Measurements from ENCODE around the gene RPL37A.
A peak's percentile ranks its signal among the peaks of the same experiment; 100 is the strongest.

The RPL37A gene

GRCh38 chr2:216498379-216499352, at the start of gene RPL37A (continued):
- TF ChIP-seq PRDM6 (tag by site-specific recombination; IDR thresholded peaks at IDR 0.05), result no peak
- TF ChIP-seq ZNF629 (tag by site-specific recombination; IDR thresholded peaks at IDR 0.05), result peak; percentile 49; the same call in 1 of the 2 replicates
- no peak for TF ChIP-seq ZFP69B (tag by site-specific recombination; IDR thresholded peaks at IDR 0.05)
- no peak for TF ChIP-seq ZNF626 (tag by site-specific recombination; IDR thresholded peaks at IDR 0.05)
- TF ChIP-seq ZNF19 (tag by site-specific recombination; IDR thresholded peaks at IDR 0.05; ENCODE audit: low read depth), result no peak
- no peak for TF ChIP-seq ZNF133 (tag by site-specific recombination; IDR thresholded peaks at IDR 0.05)
- TF ChIP-seq ZNF132 (tag by site-specific recombination; IDR thresholded peaks at IDR 0.05; ENCODE audit: borderline replicate concordance), result no peak
- no peak for TF ChIP-seq ZNF792 (tag by site-specific recombination; IDR thresholded peaks at IDR 0.05)
- peak; percentile 97 for TF ChIP-seq ZBTB26 (tag by site-specific recombination; optimal IDR thresholded peaks at IDR 0.05)
- 0 out of 2 replicates have a peak, but pooled peaks have one; percentile 19 for TF ChIP-seq ZNF221 (tag by site-specific recombination; IDR thresholded peaks at IDR 0.05; ENCODE audit: borderline replicate concordance)
- TF ChIP-seq ZNF23 (tag by site-specific recombination; IDR thresholded peaks at IDR 0.05; ENCODE audit: borderline replicate concordance), result no peak
- TF ChIP-seq SALL2 (tag by site-specific recombination; IDR thresholded peaks at IDR 0.05; ENCODE audit: borderline replicate concordance), result no peak
- TF ChIP-seq KLF1 (tag by site-specific recombination; IDR thresholded peaks at IDR 0.05), result peak; percentile 55
- no peak; the same call in 1 of the 2 replicates for TF ChIP-seq PRDM2 (tag by site-specific recombination; IDR thresholded peaks at IDR 0.05; ENCODE audit: borderline replicate concordance)
- peak; percentile 77; the same call in 1 of the 2 replicates for TF ChIP-seq KLF17 (tag by site-specific recombination; IDR thresholded peaks at IDR 0.05)
- TF ChIP-seq ZBTB7A (tag by site-specific recombination; IDR thresholded peaks at IDR 0.05; ENCODE audit: low read depth), result no peak
- TF ChIP-seq GFI1B (tag by site-specific recombination; IDR thresholded peaks at IDR 0.05), result no peak
- no peak for TF ChIP-seq KLF10 (tag by site-specific recombination; IDR thresholded peaks at IDR 0.05)
- no peak for TF ChIP-seq PRDM1 (tag by site-specific recombination; IDR thresholded peaks at IDR 0.05)
- TF ChIP-seq FEZF1 (tag by site-specific recombination; IDR thresholded peaks at IDR 0.05), result no peak
- no peak for TF ChIP-seq GLIS1 (tag by site-specific recombination; IDR thresholded peaks at IDR 0.05)
- TF ChIP-seq ZBTB10 (tag by site-specific recombination; IDR thresholded peaks at IDR 0.05), result no peak
- no peak for TF ChIP-seq ZNF350 (tag by site-specific recombination; IDR thresholded peaks at IDR 0.05)
- TF ChIP-seq ZNF560 (tag by site-specific recombination; IDR thresholded peaks at IDR 0.05; ENCODE audit: borderline replicate concordance), result no peak
- TF ChIP-seq ZNF558 (tag by site-specific recombination; IDR thresholded peaks at IDR 0.05), result no peak
- no peak for TF ChIP-seq ZNF747 (tag by site-specific recombination; IDR thresholded peaks at IDR 0.05)
- no peak for TF ChIP-seq OSR2 (tag by site-specific recombination; IDR thresholded peaks at IDR 0.05)

Data from HEK293 (cell line).